DND-41 (cell line): Measurements from ENCODE around the gene ADK.

ENCODE experiments used
- EZH2 ChIP-seq: IDR thresholded peaks from 3 replicates; pipeline ENCODE4 v1.6.1; 2012; ENCODE audit warnings: borderline replicate concordance, low read depth, mild to moderate bottlenecking, moderate library complexity, low read length, inconsistent platforms; ENCODE audit not compliant: severe bottlenecking
- TF ChIP-seq, protein P1 (sequence below): IDR thresholded peaks from 2 replicates; pipeline ENCODE4 v1.5.1; 2012; ENCODE audit warnings: borderline replicate concordance, low read length, moderate library complexity, mild to moderate bottlenecking; ENCODE audit not compliant: poor library complexity, severe bottlenecking; ENCODE audit errors: extremely low read depth

DNA sequence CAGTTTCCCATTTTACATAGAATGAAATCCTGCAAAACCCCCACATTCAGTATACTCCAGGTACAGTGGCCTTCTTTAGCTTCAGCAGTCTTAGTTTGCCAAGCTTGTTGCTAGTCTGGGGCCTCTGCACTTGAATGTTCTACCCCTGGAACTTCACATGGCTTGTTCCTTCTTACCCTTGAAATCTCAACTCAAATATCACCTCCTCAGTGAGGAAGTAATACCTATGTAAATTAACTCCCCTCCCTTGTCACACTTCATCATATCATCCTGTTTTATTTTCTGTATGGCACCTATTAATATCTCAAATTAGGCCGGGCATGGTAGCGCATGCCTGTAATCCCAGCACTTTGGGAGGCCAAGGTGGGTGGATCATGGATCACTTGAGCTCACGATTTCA is 511.6 kb downstream of the ADK start:
- TF ChIP-seq, protein P1, sequence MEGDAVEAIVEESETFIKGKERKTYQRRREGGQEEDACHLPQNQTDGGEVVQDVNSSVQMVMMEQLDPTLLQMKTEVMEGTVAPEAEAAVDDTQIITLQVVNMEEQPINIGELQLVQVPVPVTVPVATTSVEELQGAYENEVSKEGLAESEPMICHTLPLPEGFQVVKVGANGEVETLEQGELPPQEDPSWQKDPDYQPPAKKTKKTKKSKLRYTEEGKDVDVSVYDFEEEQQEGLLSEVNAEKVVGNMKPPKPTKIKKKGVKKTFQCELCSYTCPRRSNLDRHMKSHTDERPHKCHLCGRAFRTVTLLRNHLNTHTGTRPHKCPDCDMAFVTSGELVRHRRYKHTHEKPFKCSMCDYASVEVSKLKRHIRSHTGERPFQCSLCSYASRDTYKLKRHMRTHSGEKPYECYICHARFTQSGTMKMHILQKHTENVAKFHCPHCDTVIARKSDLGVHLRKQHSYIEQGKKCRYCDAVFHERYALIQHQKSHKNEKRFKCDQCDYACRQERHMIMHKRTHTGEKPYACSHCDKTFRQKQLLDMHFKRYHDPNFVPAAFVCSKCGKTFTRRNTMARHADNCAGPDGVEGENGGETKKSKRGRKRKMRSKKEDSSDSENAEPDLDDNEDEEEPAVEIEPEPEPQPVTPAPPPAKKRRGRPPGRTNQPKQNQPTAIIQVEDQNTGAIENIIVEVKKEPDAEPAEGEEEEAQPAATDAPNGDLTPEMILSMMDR, result no peak
- TF ChIP-seq EZH2, result no peak
